GM23248 (cell line): ENCODE data around the gene PAM.

Experiments used
- EZH2 ChIP-seq: fragments of 200-600 bp; sonication (generic); IDR thresholded peaks from 2 replicates; pipeline ENCODE4 v1.6.1; 2018; ENCODE audit warnings: antibody characterized with exemption, mild to moderate bottlenecking; ENCODE audit not compliant: insufficient read depth, poor library complexity, severe bottlenecking
- EZH2phosphoT487 ChIP-seq: fragments of 200-600 bp; sonication (generic); IDR thresholded peaks from 2 replicates; pipeline ENCODE4 v1.6.1; 2018; ENCODE audit warnings: antibody characterized with exemption, moderate library complexity, mild to moderate bottlenecking, low read depth; ENCODE audit not compliant: insufficient read depth

DNA sequence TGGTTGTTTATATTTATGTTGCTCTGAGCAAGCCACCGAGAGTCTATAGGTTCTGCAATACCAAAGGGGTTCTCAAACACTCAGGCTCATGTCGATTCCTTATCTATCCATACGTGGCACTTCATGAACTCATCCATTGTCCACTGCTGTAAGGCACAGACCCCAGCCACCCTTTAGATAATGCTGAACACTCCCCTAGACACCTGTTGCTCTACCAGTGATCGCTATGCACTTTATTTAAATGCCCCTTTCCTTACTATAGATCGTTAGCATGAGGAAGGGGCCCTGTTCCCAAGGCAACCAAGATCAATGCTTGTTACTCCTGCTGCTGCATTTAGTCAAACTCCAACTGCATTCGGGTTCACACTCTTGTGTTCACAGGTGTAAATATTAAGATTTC lies 171.9 kb downstream of the PAM start:
- no peak for TF ChIP-seq EZH2
- TF ChIP-seq EZH2phosphoT487: no peak
